ENCODE measurements around the gene PPP1R37.
A peak's percentile ranks its signal among the peaks of the same experiment; 100 is the strongest.

PPP1R37 gene

DNA sequence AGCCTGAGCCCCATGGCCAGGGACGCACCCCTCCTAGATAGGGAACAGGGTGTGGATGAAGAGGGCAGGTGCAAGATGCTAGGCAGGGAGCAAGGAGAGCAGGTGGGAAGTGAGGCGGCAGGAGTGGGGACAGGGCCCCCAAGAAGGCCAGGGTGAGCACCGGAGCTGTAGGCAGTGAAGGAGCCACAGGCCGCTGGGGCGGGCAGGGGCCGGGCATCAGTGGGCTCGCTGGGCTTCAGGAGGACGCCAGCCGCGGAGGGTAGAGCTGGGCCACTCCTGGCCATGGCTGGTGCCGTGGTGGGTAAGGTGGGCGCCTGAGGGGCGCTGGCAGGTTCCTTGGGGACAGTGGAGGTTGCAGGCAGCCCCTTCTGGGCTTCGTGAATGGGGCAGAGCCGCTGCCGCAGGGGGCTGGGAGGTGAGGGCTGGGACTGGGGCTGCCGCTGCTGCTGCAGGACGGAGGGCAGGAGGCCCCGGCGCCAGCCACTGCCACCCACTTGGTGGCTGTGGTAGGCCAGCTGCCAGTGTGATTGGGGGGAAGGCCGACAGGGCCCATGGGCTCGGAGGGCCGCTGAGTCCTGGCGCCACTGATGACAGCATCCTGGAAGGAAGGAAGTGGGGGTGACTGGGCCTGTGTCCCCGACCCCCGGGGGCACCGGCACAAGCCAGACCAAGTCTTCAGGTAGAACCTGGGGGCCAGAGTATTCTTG, 65.7 kb downstream of the PPP1R37 start:
- no peak for DNase-seq

- no peak for DNase-seq
Measured at GRCh38 chr19:45159210-45159970, 66.4 kb downstream of the PPP1R37 start.

GRCh38 chr19:45159971-45160324, 67.0 kb downstream of the PPP1R37 start:
- DNase-seq = no peak

- DNase-seq = no peak
Measured at GRCh38 chr19:45160870-45161737, 68.1 kb downstream of the PPP1R37 start, which contains the start of gene NKPD1. TSS of gene NKPD1 (minus strand) at chr19:45160982. CDS start at chr19:45160150, 832 bp downstream.

DNA sequence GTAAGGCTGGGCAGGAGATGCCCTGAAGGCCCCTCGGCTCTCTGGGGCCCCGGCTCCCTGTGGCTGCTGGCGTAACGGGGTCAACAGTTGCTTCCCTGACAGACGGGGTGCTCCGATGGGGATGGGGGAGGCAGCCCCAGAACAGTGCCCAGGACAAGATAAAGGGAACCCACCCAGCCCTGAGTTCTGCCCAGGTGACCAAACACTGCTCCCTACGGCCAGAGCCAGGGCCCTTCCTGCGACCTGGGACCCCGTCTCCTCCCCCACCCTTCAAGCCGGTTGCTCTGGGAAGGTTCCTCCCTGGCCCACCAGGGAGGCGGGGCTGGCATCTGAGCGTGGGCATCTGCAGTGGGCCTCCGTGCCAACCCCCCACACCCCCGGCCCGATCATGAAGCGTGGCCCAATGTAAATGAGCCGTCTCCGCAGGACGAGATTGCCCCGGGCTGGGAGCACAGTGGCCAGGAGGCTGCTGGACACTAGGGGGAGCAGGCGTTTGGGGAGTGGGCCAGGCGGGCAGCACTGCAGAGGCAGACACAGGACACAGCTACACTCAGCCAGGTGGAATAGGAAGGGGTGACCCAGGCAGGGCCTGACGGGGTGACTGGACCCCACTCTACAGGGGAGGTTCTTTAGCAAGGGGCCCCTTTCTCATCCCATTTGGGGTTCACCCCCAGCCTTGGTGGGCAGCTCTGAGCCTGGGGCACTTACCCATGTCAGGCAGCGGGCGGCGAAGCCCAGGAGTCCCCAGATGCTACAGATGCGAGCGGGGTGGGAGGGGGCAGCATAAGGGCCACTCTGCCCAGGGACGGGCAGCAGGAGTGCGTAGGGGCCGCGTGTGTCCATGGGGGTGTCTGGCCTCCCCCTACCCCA, 69.0 kb downstream of the PPP1R37 start:
- no peak for DNase-seq

DNA sequence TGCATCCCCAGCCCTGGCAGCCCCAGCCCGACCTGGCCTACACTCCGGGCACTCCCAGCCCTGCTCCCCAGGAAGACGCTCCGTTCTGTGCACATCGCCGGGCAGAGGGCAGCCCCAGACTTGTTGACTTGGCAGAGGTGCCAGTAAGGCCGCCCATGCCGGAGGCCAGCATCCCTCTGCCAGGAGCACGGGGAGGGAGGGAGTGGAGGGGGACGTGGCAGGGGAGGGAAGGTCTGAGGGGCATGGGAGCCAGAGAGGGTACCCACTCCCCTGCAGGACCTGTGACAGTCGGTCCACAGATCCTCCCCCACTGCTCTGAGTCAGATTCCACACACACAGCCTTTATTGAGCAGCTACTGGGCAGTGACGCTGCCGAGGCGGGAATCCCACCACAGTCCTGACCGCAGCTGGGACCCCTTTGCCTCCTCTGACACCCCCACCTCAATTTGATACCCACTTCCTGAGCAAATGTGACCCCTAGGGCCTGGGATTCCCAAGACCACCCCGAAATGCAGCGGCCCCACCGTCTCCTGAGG, 69.7 kb downstream of the PPP1R37 start:
- no peak for DNase-seq

- DNase-seq = no peak
Measured at GRCh38 chr19:45163156-45163555, 70.2 kb downstream of the PPP1R37 start.

GRCh38 chr19:45163751-45164460, 70.9 kb downstream of the PPP1R37 start:
- no peak for DNase-seq

- peak; percentile 49 to 68 for DNase-seq
Measured at GRCh38 chr19:45164577-45165335, 71.8 kb downstream of the PPP1R37 start.

DNA sequence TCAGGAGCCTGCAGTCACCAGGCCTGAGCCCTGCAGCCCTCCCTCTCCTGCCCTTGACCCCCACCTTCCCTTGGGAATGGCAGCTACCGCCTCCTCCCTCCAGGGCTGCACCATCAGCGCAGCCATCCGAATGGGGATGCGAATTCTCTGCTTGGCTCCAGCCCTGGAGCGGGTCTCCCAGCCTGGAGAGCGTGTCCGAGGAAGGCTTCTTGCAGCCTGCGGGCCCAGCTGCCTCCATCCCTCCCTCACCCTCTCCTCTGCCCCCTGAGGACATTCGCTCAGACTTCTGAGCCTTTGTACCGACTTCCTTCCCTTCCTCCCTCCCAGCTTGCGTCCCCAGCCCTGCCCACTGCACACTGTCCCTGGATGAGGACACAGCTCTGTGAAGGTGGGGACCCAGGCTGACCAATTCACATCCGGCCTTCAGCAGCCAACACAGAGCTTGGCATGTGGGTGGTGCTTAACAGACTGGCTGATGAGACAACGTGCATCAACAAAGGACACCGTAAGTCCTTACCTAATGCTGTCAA, 73.8 kb downstream of the PPP1R37 start:
- no peak for DNase-seq

DNA sequence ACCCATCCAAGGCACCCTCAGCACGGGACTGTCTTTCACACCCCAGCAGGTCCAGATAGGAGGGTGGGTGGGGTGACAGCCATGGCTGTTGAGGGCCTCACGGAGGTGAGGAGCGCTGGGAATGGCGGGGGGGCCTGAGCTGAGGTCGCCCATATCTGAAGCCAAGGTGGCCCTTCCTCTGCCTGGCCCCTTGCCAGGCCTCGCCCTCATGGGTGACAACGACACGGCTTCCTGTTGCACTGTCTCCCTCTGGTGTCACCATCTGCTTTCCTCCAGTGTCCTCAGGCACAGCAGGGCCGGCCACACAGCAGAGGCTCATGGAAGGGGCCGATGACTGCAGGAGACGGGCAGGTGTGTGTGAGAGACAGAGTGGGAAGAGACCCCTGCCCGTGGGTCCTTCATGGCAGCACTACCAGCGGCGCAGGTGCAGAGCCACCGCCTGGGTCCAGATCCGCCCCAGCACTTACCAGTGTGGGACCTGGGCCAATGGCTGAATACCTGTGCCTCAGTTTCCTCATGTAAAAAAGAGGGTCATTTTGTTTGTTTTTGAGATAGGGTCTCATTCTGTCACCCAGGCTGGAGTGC, 75.9 kb downstream of the PPP1R37 start:
- DNase-seq = peak in 1 of 2 donors; percentile 18

GRCh38 chr19:45169602-45170001, 76.6 kb downstream of the PPP1R37 start:
- DNase-seq = no peak

GRCh38 chr19:45170146-45171106, 77.4 kb downstream of the PPP1R37 start:
- no peak for DNase-seq

- peak; percentile 63 to 84 for DNase-seq
Measured at GRCh38 chr19:45171211-45171623, 78.2 kb downstream of the PPP1R37 start.

GRCh38 chr19:45172173-45172572, 79.2 kb downstream of the PPP1R37 start:
- DNase-seq = peak in 1 of 2 donors; percentile 54

DNA sequence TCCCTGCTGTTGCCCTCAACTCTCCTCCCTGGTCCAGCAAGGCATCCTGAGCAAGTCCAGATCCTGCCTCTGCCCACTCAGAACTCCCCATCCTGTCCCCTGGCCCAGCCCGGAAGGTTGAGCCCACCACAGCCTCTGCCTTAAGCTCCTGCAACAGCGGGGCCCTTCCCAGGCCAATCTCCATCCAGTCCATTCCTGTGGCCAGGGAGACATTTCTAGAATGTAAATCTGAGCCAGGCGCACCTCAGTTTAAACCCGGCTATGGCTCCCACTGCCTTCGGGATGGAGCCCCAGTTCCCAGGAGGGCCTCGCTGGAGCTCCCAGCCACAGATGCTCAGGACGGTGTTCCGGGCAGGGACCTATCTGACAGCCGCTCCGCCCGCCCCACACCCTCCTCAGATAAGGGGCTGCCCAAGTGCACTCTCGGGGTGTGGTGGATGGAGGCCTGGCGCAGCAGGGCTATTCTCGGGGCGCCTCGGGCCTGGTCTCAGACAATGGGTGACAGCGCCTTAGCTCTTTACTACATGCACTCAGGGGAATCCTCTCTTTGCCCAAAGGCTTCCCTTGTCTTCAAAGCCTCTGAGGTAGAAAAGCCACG, 79.7 kb downstream of the PPP1R37 start:
- no peak for DNase-seq

- DNase-seq = no peak
Measured at GRCh38 chr19:45173816-45174215, 80.8 kb downstream of the PPP1R37 start.
